CD4-positive, alpha-beta T cell treated with Interleukin-15 for 1 hour (primary cell): Measurements from ENCODE around the gene OR14I1.

Experiments
- DNase-seq: peaks from one replicate; pipeline ENCODE4 v3.0.0-alpha.2; 2020

The OR14I1 gene

GRCh38 chr1:248702714-248703113, at the start of gene OR14I1:
TSS of gene OR14I1 (minus strand) at chr1:248702766.
- no peak for DNase-seq

GRCh38 chr1:248751635-248752034, 49.1 kb upstream of the OR14I1 start:
- DNase-seq, result no peak

GRCh38 chr1:248751142-248751541, 48.6 kb upstream of the OR14I1 start:
- no peak for DNase-seq

GRCh38 chr1:248750496-248750895, 47.9 kb upstream of the OR14I1 start:
- no peak for DNase-seq

GRCh38 chr1:248748211-248748610, 45.6 kb upstream of the OR14I1 start:
- DNase-seq, result no peak

- DNase-seq, result no peak
Measured at GRCh38 chr1:248740876-248741275, 38.3 kb upstream of the OR14I1 start.

- no peak for DNase-seq
Measured at GRCh38 chr1:248739572-248740205, 37.1 kb upstream of the OR14I1 start.

GRCh38 chr1:248737457-248737856, 34.9 kb upstream of the OR14I1 start:
- DNase-seq, result no peak

GRCh38 chr1:248736977-248737376, 34.4 kb upstream of the OR14I1 start:
- DNase-seq, result no peak

- DNase-seq, result no peak
Measured at GRCh38 chr1:248733566-248733965, 31.0 kb upstream of the OR14I1 start.

GRCh38 chr1:248730507-248731335, 28.2 kb upstream of the OR14I1 start:
- no peak for DNase-seq

- DNase-seq, result no peak
Measured at GRCh38 chr1:248714248-248714647, 11.7 kb upstream of the OR14I1 start.

GRCh38 chr1:248710305-248710900, 7.8 kb upstream of the OR14I1 start:
- no peak for DNase-seq

GRCh38 chr1:248704606-248705005, 2.0 kb upstream of the OR14I1 start:
- DNase-seq, result no peak

GRCh38 chr1:248703674-248704073, 1.1 kb upstream of the OR14I1 start:
- no peak for DNase-seq

- no peak for DNase-seq
Measured at GRCh38 chr1:248699099-248699498, 3.5 kb downstream of the OR14I1 start.

- no peak for DNase-seq
Measured at GRCh38 chr1:248697907-248698306, 4.7 kb downstream of the OR14I1 start.

- no peak for DNase-seq
Measured at GRCh38 chr1:248696774-248697173, 5.8 kb downstream of the OR14I1 start.

- no peak for DNase-seq
Measured at GRCh38 chr1:248696261-248696660, 6.3 kb downstream of the OR14I1 start.

GRCh38 chr1:248695451-248696132, 7.0 kb downstream of the OR14I1 start:
- no peak for DNase-seq

GRCh38 chr1:248691567-248692155, 10.9 kb downstream of the OR14I1 start:
- no peak for DNase-seq

- no peak for DNase-seq
Measured at GRCh38 chr1:248688527-248689298, 13.9 kb downstream of the OR14I1 start.
